ENCODE measurements around the gene ZNF501. TPM values are rescaled to one million over a fixed set of nuclear protein-coding genes. Genes with fewer than 3 reads are reported as not detected.
A peak's percentile ranks its signal among the peaks of the same experiment; 100 is the strongest.

ZNF501 gene
- total RNA-seq (2.9 and 3.9 TPM in 2 replicates), polyA plus RNA-seq (0.92 and 1.6 TPM in 2 replicates), polyA minus RNA-seq (2.7 and 5.2 TPM in 2 replicates), Bru-seq, nascent RNA (percentile 59 among the genes with signal in this experiment), BruChase-seq, experiment 1, labeled RNA remaining after a 6-hour chase (percentile 35 among the genes with signal in this experiment), BruChase-seq, experiment 2, labeled RNA remaining after a 2-hour chase (percentile 48 among the genes with signal in this experiment)
- polyA plus RNA-seq (2011; cell fraction: cytosol; rRNA removed): 0.94 and 1.2 TPM in 2 replicates
- 1.2 and 4.1 TPM in 2 replicates for polyA plus RNA-seq (2011; cell fraction: nucleus; rRNA removed)
- 2.8 TPM in 2 replicates for polyA plus RNA-seq (2012)
- polyA minus RNA-seq (2011; cell fraction: cytosol; rRNA and poly(A)+ RNA removed): not detected
- polyA minus RNA-seq (2011; cell fraction: nucleus; rRNA and poly(A)+ RNA removed): 4.2 and 8.3 TPM in 2 replicates
- long read RNA-seq, partial matches to known transcripts: 0 of 3 reads
- long read RNA-seq, other reads (novel, unspliced or antisense): 0 of 3 reads

GRCh38 chr3:44729384-44729910 lies at the start of gene ZNF501:
ZNF501 (plus strand) TSS chr3:44729635; CDS start chr3:44734422, 4,787 bp downstream.
- peaks cover 0 to 2% of the 10 kb centered on the region in 2 experiments for H3K36me3 ChIP-seq (ENCODE audit: control insufficient read depth in 2 of 2, extremely low read depth in 1 of 2, insufficient read depth in 2 of 2, low read length in 2 of 2)
- peak within 1 kb of the TSS; percentile 27 for H3K27ac ChIP-seq (ENCODE audit: insufficient read depth, low read depth, low read length)
- no peaks in the 10 kb centered on the region for H3K27me3 ChIP-seq (ENCODE audit: control insufficient read depth in 2 of 2, insufficient read depth in 2 of 2, low read length in 2 of 2)
- BruUV-seq (replicated peaks): no TSS peak
- dilution Hi-C loops (cut with MboI; ENCODE audit: extremely low pct_ligation_motif_present, low sequenced_read_pairs) (no loop called here), intact Hi-C loops (cut with micrococcal nuclease) (loop anchor here (1.0 to 5.0 kb wide), 4 partner anchors 17 to 104 kb away; partner anchors contain the start of genes KIAA1143, KIF15, ZNF197 and ZNF35)
- CTCF ChIA-PET: interaction anchor here (1.1 to 1.5 kb wide), 3 partner anchors 16 to 197 kb away, joined by 3 to 29 read pairs (median 6); partner anchors contain the start of genes KIAA1143, KIF15 and ZNF502
- H3K4me1 ChIP-seq (ENCODE audit: control insufficient read depth, extremely low read depth, insufficient read depth, low read length): no peaks in the 10 kb centered on the region
- no peaks in the 10 kb centered on the region for H3K9me1 ChIP-seq (replicated peaks; ENCODE audit: control insufficient read depth, extremely low read depth, insufficient read depth, low read length)
- POLR2A ChIA-PET: interaction anchor here (1.4 kb wide), 1 partner anchor 18 kb away, joined by 11 read pairs; the partner anchor contains the start of gene ZNF502
- TF ChIP-seq POLR2A (IDR thresholded peaks at IDR 0.05; ENCODE audit: low read depth, low read length): peak; percentile 36
- TF ChIP-seq JUN (IDR thresholded peaks at IDR 0.05; ENCODE audit: borderline replicate concordance, insufficient read depth, insufficient read length, low read depth): no peak
- TF ChIP-seq POLR2AphosphoS5 (IDR thresholded peaks at IDR 0.05; ENCODE audit: insufficient read depth, low read depth, low read length): peak; percentile 69
- no peak for TF ChIP-seq FOS (IDR thresholded peaks at IDR 0.05; ENCODE audit: borderline replicate concordance, insufficient read depth, low read length)
- no peak for TF ChIP-seq GATA2 (IDR thresholded peaks at IDR 0.05; ENCODE audit: insufficient read depth, insufficient read length, low read depth, low read length)
- no peak for TF ChIP-seq CTCF (IDR thresholded peaks at IDR 0.05; ENCODE audit: extremely low read depth in 1 of 2, insufficient read depth in 1 of 2, low read depth in 1 of 2, low read length in 2 of 2)
- TF ChIP-seq MAX (IDR thresholded peaks at IDR 0.05; ENCODE audit: insufficient read depth, insufficient read length): no peak
- no peak for TF ChIP-seq MYC (IDR thresholded peaks at IDR 0.05; ENCODE audit: low read depth, low read length)
- peak within 1 kb of the TSS; percentile 100 for H2AFZ ChIP-seq (ENCODE audit: low read depth, low read length)
- peak within 1 kb of the TSS; percentile 76 for H3K4me2 ChIP-seq (ENCODE audit: insufficient read depth, low read length)
- no peaks in the 10 kb centered on the region for H3K79me2 ChIP-seq (ENCODE audit: control insufficient read depth, insufficient read depth, low read length)
- H3K9me3 ChIP-seq (replicated peaks; ENCODE audit: control insufficient read depth, insufficient read depth, low read length): peaks cover 5% of the 10 kb centered on the region
- peak within 1 kb of the TSS; percentile 53 for H3K9ac ChIP-seq (replicated peaks; ENCODE audit: extremely low read depth, insufficient read depth, low read length)
- peak; percentile 83 for DNase-seq (ENCODE audit: low read depth, low spot score)
- H3K4me3 ChIP-seq (replicated peaks in 1 of 3; ENCODE audit: insufficient read depth in 1 of 3, low read depth in 1 of 3, low read length in 3 of 3): peak within 1 kb of the TSS; percentile 67 to 82 (median 72)
- peak; percentile 88 for FAIRE-seq
- H4K20me1 ChIP-seq (replicated peaks; ENCODE audit: control insufficient read depth, extremely low read depth, insufficient read depth, low read length): no peaks in the 10 kb centered on the region

Measured in endothelial cell of umbilical vein (primary cell).